ENCODE results near the gene DENND5A.
"Not testable (repeated sequence)": the region's sequence is repeated elsewhere in the genome, so short reads cannot be mapped to it uniquely, and the experiment has no call there.

DENND5A gene

DNA sequence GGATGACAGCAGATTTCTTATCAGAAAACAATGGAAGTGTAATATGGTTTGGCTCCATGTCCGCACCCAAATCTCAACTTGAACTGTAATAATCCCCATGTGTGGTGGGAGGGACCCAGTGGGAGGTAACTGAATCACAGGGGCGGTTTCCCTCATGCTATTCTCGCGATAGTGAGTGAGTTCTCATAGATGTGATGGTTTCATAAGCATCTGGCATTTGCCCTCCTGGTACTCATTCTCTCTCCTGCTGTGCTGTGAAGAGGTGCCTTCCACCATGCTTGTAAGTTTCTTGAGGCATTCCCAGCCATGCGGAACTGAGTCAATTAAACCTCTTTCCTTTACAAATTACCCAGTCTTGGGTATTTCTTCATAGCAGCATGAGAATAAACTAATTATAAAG lies 92.8 kb downstream of the DENND5A start:
- DNase-seq, result peak; percentile 1

- DNase-seq, result no peak
Measured at GRCh38 chr11:9170450-9170849, 94.7 kb downstream of the DENND5A start.

- DNase-seq, result no peak
Measured at GRCh38 chr11:9169595-9170295, 95.4 kb downstream of the DENND5A start.

- DNase-seq, result not testable (repeated sequence)
Measured at GRCh38 chr11:9161991-9162390, 103.2 kb downstream of the DENND5A start.

DNA sequence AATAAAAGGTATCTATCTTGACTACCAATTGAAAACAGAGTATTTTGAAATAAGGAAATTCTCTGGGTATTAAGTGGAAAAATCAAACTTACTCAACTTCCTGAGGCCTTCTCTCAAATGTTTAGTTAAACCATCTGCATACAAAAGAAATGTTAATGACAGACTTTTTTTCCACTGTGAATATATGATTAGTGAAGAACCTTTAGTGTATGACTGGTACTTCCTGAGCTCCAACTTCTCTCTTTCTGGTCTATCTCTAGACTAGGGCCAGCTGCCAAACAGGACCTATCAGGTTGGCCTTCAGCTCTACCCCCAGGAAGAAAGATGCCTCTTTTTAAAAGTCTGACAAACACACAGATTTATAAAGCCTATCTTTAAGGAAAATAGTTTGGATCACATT lies 105.0 kb downstream of the DENND5A start:
- DNase-seq, result no peak

DNA sequence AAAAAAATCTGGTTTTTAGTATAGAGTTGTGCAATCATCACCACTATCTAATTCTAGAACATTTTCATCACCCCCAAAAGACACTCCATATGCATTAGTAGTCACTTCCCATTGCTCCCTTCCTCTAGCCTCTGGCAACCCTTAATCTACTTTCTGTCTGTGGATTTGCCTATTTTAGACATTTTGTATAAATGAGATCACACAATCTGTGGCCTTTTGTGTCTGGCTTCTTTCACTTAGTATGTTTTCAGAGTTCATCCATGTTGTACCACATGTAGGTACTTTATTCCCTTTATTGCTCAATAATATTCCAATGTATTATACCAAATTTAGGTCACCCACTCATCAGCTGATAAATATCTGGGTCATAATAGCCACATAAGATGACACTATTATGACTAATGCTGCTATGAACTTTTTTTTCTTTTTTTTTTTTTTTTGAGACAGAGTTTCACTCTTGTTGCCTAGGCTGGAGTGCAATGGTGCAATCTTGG lies 106.2 kb downstream of the DENND5A start:
- DNase-seq, result no peak

DNA sequence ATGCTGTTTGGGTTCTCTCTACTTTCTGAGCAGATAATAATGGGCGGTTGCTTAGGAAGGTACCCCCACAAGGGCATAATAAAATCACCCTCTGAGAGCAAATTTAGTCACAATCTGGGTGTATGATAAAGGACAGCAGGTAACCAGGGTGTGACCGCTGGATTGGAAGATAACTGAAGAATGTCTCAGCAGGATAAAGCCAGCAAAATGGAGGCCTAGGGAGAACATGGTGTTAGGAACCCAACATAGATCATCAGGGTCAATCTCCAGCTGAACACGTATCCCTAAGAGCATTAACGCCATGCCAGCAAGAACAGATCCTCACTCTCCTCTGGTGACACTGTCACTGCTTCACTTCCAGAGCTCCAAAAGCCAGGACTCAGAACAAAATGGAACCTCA lies 109.2 kb downstream of the DENND5A start:
- no peak for DNase-seq

DNA sequence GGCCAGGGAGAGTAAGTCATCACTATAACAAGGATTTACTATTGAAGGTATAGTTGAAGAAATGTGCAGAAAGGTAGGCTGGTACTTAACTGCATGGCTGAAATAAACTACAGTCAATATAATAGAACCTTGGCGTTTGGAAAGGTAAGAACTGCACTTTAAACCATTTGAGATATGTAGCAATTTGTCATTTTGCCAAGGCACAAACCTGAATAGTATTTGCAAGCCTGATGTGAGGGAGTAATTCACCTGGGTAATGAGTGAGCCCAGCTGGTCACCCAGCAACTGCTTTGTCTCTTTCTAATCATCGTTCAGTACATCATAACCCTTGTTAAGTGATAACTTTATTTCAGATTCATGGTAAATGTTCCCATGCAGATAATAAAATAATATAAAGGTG lies 111.5 kb downstream of the DENND5A start:
- peak; percentile 3 for DNase-seq

DNA sequence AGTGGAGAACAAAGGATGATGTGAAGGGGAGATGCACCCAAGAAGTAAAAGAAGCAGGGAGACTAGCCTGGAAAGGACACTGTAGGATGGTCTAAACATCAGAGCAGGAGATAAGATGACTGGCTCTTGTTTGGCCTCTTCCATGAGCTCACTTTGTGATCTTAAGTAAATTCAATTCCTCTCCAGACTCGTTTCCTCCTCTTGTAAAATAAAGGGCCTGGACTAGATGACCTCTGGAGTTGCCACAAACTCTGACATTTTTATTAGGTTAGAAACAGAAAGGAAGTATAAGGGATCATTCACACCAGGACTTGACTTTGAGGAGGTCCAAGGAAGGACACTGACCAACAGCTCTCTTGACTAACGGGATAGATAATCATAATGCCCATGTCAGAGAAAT lies 113.5 kb downstream of the DENND5A start:
- no peak for DNase-seq

- DNase-seq, result no peak
Measured at GRCh38 chr11:9150926-9151325, 114.2 kb downstream of the DENND5A start.

DNA sequence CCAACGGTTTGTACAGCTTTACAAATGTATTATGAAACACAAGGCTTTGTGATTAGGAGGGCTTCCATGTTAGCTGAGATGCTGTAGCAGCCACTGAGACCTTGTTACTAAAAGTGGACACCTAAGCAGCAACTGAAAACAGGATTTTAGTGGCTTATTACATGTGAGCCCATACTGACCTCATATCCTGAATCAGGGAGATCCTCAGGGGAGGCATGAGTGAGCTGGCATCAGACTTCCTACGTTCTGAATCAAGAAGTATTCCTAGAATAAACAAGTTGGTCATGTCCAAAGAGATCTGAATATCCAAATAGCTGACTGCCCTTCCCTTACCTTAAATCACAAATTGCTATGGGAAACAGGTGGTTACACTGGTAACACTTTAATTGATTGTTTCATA lies 114.6 kb downstream of the DENND5A start:
- no peak for DNase-seq

DNA sequence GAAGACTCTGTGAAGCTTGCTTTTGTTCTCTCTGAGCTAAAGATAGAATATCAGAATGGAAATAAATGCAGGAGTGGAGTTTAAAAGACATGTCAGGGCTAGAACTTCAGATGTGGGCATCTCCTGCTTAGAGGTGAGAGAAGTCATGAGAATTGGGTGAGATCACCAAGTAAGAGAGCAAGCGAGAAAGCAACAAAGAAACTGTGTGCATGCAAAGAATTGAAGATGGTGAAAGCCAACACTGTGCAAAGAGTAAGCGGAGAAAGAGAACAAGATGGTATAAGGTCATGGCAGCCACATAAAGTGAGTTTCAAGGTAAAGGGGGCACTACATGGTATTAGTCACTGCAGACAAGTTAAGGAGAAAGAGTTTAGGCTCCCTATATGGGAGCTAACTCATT lies 116.4 kb downstream of the DENND5A start:
- no peak for DNase-seq

DNA sequence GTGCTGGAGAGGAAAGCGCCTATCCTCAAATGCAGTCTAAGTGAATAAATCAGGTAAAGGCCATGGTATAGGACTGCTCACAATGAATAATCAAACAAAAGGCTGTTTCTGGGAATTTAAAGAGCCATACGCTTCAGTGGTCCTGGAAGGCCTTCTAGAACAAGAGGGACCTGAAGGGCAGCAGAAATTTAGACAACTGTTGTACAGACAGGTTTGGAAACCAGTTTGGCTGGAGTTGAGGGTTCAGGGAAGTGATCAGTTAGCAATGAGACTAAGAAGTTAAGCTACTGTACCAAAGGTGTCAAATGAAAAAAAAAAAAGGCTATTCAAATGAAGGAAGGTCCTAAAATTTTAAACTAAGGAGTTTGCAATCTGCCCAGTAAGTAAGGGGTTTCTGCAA lies 117.1 kb downstream of the DENND5A start:
- no peak for DNase-seq

- no peak for DNase-seq
Measured at GRCh38 chr11:9146477-9146876, 118.7 kb downstream of the DENND5A start.

DNA sequence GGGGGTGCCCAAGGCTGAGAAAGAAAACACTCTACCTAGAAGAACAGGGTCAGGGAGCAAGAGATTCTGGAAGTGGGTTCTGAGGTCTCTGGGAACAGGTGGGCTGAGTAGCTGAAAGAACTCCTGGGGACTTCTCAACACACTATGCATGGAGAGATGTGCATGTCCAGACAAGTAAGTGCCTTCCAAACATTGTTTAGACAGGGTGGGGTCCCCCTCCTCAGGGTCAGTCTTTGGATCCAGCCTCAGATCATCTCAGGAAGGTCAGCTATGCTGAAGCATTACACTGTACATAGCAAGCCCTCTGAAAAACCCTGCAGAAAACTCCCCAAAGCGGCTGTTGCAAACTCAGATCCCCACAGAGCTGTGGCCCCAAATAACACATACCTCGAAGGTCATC lies 119.9 kb downstream of the DENND5A start:
- DNase-seq, result no peak

DNA sequence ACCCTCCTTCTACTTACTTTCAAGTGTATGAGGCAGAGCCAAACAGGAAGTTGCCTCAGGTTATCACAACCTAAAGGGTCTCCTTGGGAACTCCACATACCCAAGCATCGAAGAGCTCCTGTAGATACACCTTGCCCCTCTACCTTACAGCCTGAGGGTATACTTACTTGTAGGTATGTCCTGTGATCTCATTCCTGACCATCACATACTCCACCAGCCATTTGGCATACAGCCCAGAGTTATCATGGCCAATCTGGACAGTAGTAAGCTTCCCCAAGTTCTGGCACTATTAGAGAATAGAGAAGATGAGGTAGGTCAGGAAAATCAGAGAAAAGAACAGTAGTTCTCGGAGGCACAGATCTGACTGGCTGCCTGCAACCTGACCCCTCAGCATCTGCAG lies 120.3 kb downstream of the DENND5A start:
- DNase-seq, result no peak

GRCh38 chr11:9143721-9144120 lies 121.4 kb downstream of the DENND5A start:
- no peak for DNase-seq

- DNase-seq, result no peak
Measured at GRCh38 chr11:9142732-9143131, 122.4 kb downstream of the DENND5A start.

- no peak for DNase-seq
Measured at GRCh38 chr11:9141186-9141585, 124.0 kb downstream of the DENND5A start.

GRCh38 chr11:9139628-9140357 lies 125.4 kb downstream of the DENND5A start:
- DNase-seq, result no peak

GRCh38 chr11:9138612-9139579 lies 126.3 kb downstream of the DENND5A start:
- peak; percentile 84 for DNase-seq

DNA sequence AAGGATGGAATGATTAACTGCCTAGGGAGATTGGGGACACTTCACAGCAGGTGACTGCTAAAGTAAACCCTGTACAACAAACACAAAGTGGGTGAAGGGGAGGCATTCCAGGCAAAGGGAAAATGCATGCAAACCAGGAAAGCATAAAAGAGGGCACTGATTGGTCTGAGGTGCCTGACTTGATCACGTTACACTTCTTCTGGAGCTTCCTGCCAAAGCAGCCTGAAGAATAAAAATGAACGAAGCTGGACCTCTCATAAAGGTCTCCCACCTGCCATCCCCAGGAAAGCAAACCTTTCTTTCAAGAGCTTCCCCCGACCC lies 127.1 kb downstream of the DENND5A start:
- peak; percentile 81 for DNase-seq
